Measurements from ENCODE around the gene ISCA2. TPM values are rescaled to one million over a fixed set of nuclear protein-coding genes. Genes with fewer than 3 reads are reported as not detected.

The ISCA2 gene
- total RNA-seq, 1 donor from 2014 or later = 22.4 TPM

DNA sequence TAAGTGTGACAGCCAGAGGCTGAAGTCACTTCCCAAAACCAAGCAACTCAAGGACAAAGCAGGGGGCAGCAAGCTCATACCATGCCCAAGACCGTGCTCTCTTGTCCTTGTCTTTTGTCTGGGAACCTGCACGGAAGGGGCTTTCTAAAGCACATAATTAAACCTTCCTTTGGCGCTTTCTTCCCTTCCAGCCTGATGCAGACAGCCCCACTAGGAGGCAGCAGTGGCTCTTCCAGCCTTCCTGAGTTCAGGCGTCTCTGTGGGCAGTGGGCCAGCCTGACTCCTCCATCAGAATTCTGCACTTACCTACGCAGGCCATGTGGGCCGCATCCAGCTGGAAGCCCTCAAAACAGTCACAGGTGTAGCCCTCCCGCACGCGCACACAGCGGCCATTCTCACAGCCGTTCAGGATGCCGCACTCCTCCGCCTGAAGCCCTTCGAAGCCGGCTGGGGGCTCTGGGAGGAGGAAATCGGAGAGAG is 7.6 kb downstream of the ISCA2 start:
- TF ChIP-seq, protein P1, sequence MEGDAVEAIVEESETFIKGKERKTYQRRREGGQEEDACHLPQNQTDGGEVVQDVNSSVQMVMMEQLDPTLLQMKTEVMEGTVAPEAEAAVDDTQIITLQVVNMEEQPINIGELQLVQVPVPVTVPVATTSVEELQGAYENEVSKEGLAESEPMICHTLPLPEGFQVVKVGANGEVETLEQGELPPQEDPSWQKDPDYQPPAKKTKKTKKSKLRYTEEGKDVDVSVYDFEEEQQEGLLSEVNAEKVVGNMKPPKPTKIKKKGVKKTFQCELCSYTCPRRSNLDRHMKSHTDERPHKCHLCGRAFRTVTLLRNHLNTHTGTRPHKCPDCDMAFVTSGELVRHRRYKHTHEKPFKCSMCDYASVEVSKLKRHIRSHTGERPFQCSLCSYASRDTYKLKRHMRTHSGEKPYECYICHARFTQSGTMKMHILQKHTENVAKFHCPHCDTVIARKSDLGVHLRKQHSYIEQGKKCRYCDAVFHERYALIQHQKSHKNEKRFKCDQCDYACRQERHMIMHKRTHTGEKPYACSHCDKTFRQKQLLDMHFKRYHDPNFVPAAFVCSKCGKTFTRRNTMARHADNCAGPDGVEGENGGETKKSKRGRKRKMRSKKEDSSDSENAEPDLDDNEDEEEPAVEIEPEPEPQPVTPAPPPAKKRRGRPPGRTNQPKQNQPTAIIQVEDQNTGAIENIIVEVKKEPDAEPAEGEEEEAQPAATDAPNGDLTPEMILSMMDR (IDR thresholded peaks at IDR 0.05) = peak; percentile 80
- peaks cover 33% of the 10 kb centered on the region for H3K36me3 Mint-ChIP-seq (ENCODE audit: unreplicated experiment)
- H3K4me3 Mint-ChIP-seq (ENCODE audit: unreplicated experiment) = no peak overlapping the region
- peaks cover 34% of the 10 kb centered on the region for H3K4me1 Mint-ChIP-seq (ENCODE audit: unreplicated experiment)
- no peaks in the 10 kb centered on the region for H3K9me3 Mint-ChIP-seq (ENCODE audit: unreplicated experiment)
- H3K27ac Mint-ChIP-seq (ENCODE audit: unreplicated experiment) = peak overlapping the region; percentile 86
- H3K27me3 Mint-ChIP-seq (ENCODE audit: unreplicated experiment) = no peaks in the 10 kb centered on the region
- peak; percentile 87 for DNase-seq (ENCODE audit: extremely low spot score, unreplicated experiment)

DNA sequence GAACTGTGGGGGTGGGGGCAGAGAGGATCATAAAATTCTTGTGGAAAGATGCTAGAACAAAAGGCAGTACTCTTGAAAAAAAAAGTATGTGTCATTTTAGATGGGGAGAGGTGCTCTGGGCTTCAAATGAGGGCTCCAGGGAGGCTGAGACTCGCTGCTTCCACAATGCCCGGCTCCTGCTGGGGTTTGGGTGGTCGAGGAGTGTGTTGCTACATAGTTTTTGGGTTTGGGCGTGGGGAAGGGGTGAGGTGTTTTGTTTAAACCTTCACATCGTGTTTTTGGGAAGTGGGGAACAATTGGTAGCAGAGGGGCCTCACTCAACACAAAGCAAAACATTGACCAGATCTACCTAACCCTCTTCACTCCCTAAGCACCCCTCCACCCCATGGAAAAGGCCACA is 8.1 kb downstream of the ISCA2 start:
- TF ChIP-seq, protein P1 (IDR thresholded peaks at IDR 0.05) = no peak
- H3K27me3 Mint-ChIP-seq (ENCODE audit: unreplicated experiment) = no peaks in the 10 kb centered on the region

DNA sequence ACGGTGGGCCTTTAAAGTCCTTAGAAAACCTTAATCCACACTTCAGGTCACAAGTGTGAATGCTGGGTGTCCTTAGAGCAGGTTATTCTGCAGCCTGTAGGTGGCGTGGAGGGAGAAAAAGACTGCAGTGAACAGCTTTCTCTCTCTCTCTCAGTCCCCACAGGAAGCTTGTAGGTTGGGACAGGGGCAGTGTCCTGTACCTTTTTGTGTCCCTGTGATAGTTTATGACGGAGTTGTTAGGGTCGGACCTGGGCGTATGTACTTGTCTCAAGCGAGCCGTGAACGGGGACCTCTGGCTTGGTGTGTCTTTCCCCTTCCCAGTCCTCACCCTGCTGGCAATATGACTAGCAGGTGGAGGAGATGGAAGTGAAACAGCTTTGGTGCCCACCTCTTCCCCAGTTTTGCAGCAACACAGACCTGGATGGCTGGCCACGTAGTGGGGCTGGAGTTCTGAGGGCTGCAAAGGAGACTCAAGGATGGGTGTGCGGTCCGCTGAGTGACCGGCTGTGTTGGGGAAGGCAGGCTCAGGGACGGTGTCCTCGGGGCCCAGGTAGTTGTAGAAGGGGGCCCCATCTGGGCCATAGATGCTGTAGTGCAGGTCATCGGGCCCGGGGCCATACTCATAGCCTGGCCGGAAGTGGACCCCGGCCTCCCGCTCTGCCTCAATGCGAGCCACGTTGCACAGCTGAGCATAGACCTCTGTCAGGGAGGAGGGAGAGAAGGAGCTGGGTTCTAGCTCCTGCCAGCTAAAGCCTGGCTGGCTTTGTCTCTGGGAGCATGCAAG is 8.9 kb downstream of the ISCA2 start:
- H3K9me3 Mint-ChIP-seq (ENCODE audit: unreplicated experiment) = no peaks in the 10 kb centered on the region
- no peak overlapping the region for H3K4me3 Mint-ChIP-seq (ENCODE audit: unreplicated experiment)
- TF ChIP-seq, protein P1 (IDR thresholded peaks at IDR 0.05) = peak; percentile 62
- H3K27ac Mint-ChIP-seq (ENCODE audit: unreplicated experiment) = peak overlapping the region; percentile 71
- no peak for DNase-seq (ENCODE audit: extremely low spot score, unreplicated experiment)
- H3K36me3 Mint-ChIP-seq (ENCODE audit: unreplicated experiment) = peaks cover 40% of the 10 kb centered on the region
- H3K27me3 Mint-ChIP-seq (ENCODE audit: unreplicated experiment) = no peaks in the 10 kb centered on the region
- peaks cover 34% of the 10 kb centered on the region for H3K4me1 Mint-ChIP-seq (ENCODE audit: unreplicated experiment)

More for the DNA sequence above, 8.1 kb downstream of the ISCA2 start:
- Mint-ChIP-seq H3K36me3 (ENCODE audit: unreplicated experiment) (peaks cover 33% of the 10 kb centered on the region), H3K4me1 (ENCODE audit: unreplicated experiment) (peaks cover 34% of the 10 kb centered on the region), H3K4me3 (ENCODE audit: unreplicated experiment) (no peak overlapping the region), H3K27ac (ENCODE audit: unreplicated experiment) (peak overlapping the region; percentile 86), H3K9me3 (ENCODE audit: unreplicated experiment) (no peaks in the 10 kb centered on the region)
- DNase-seq (ENCODE audit: extremely low spot score, unreplicated experiment) = no peak

DNA sequence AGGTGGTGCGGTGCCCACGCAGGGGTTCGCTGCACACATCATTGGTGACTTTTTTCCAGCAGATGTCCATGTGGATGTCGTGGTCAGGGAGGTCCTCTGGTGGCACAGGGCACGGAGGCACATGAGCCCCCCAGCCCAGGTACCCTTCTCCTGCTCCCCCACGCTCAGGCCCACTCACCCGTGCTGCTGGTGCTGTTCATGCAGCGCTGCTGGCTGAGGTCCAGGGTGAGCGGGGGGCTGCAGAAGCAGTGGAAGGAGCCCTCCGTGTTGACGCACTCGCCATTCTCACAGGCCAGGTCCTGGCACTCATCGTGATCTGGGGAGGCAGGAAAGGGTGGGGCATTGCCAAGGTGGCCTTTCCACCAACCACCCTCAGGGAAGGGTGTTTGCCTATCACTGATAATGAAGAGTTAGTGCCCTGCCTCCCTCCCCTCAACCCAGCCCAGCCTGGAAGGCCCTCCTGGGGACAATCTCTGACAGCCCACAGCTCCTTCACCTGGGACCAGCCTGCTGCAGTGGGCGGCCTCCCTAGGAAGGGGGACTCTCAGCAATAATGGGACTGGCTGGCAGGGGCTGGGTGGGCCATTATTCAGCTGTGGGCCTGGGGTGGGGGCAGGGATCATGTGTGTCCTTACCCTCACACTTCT is 9.8 kb downstream of the ISCA2 start:
- peaks cover 31% of the 10 kb centered on the region for H3K4me1 Mint-ChIP-seq (ENCODE audit: unreplicated experiment)
- peak; percentile 82 for DNase-seq (ENCODE audit: extremely low spot score, unreplicated experiment)
- H3K27ac Mint-ChIP-seq (ENCODE audit: unreplicated experiment) = peak overlapping the region; percentile 10

More for the DNA sequence above, 9.8 kb downstream of the ISCA2 start:
- Mint-ChIP-seq H3K27me3 (ENCODE audit: unreplicated experiment) (no peaks in the 10 kb centered on the region), H3K9me3 (ENCODE audit: unreplicated experiment) (no peaks in the 10 kb centered on the region), H3K36me3 (ENCODE audit: unreplicated experiment) (peaks cover 44% of the 10 kb centered on the region), H3K4me3 (ENCODE audit: unreplicated experiment) (no peak overlapping the region)
- TF ChIP-seq, protein P1 (IDR thresholded peaks at IDR 0.05) = no peak

All from osteocyte (in vitro differentiated cells).